IMR-90 (cell line): ENCODE measurements around the gene ADAM33. TPM values are rescaled to one million over a fixed set of nuclear protein-coding genes. Genes with fewer than 3 reads are reported as not detected.

Experiments
- ATAC-seq: fragments of 200-7000 bp; cut with Tn5 transposase; 2 replicates; pipeline ENCODE4 v1.9.1; 2020; ENCODE audit warnings: low read depth, mild to moderate bottlenecking, moderate library complexity
- BruUV-seq: library from RNA; stranded (reverse); fragments of 400-500 nt; replicated peaks from 2 replicates; lab custom pipeline; 2021; lab: Mats Ljungman, UMichigan
- CTCF ChIA-PET: fragments of 300-600 bp; formaldehyde crosslinking; extraction: SDS; loops from one replicate; lab custom pipeline; 2021; ENCODE audit warnings: antibody characterized with exemption; lab: Yijun Ruan, JAX
- POLR2A ChIA-PET: fragments of 300-600 bp; sonication (Branson Sonifier 250); formaldehyde crosslinking; loops from one replicate; lab custom pipeline; 2022; ENCODE audit warnings: antibody characterized with exemption; ENCODE audit not compliant: unreplicated experiment; lab: Charles Lee
- DNase-seq: peaks from one replicate; pipeline ENCODE4 v3.0.0; 2013
- H2AFZ ChIP-seq: replicated peaks from 2 replicates; pipeline ENCODE3; 2013; ENCODE audit warnings: low read length, mild to moderate bottlenecking; ENCODE audit not compliant: poor library complexity
- H2AK5ac ChIP-seq: 2 replicates; pipeline ENCODE4 v1.6.1; 2013; ENCODE audit warnings: low read depth, low read length, inconsistent platforms
- H2AK9ac ChIP-seq: replicated peaks from 2 replicates; pipeline ENCODE3; 2013; ENCODE audit warnings: mild to moderate bottlenecking, low read depth, low read length, moderate library complexity; ENCODE audit not compliant: poor library complexity
- H2BK120ac ChIP-seq: 2 replicates; pipeline ENCODE4 v1.6.1; 2013; ENCODE audit warnings: low read depth, low read length, inconsistent platforms
- H2BK15ac ChIP-seq: 3 replicates; pipeline ENCODE4 v1.6.1; 2013; ENCODE audit warnings: low read depth, low read length, inconsistent platforms
- H2BK20ac ChIP-seq: 2 replicates; pipeline ENCODE4 v1.6.1; 2013; ENCODE audit warnings: low read depth, mild to moderate bottlenecking, inconsistent platforms, low read length, moderate library complexity
- H2BK5ac ChIP-seq: 2 replicates; pipeline ENCODE4 v1.6.1; 2013; ENCODE audit warnings: mild to moderate bottlenecking, low read depth, low read length, inconsistent platforms; ENCODE audit not compliant: poor library complexity, severe bottlenecking
- H3K14ac ChIP-seq: replicated peaks from 2 replicates; pipeline ENCODE4 v1.6.1; 2013; ENCODE audit warnings: low read depth, low read length, inconsistent platforms
- H3K18ac ChIP-seq: 2 replicates; pipeline ENCODE4 v1.6.1; 2013; ENCODE audit warnings: low read depth, low read length, control low read depth
- H3K23ac ChIP-seq: 2 replicates; pipeline ENCODE4 v1.6.1; 2013; ENCODE audit warnings: low read depth, low read length, inconsistent platforms
- H3K27ac ChIP-seq: 2 replicates; pipeline ENCODE4 v1.5.1; 2013; ENCODE audit warnings: mild to moderate bottlenecking, control low read depth, low read length; ENCODE audit not compliant: insufficient read depth
- H3K27me3 ChIP-seq: 2 replicates; pipeline ENCODE4 v1.6.1; 2013; ENCODE audit warnings: low read length; ENCODE audit not compliant: control insufficient read depth, insufficient read depth
- H3K36me3 ChIP-seq: 2 replicates; pipeline ENCODE4 v1.6.1; 2013; ENCODE audit warnings: low read length, mixed read lengths; ENCODE audit not compliant: control insufficient read depth, insufficient read depth
- H3K4ac ChIP-seq: 2 replicates; pipeline ENCODE4 v1.6.1; 2013; ENCODE audit warnings: low read depth, low read length, inconsistent platforms
- H3K4me1 ChIP-seq: 2 replicates; pipeline ENCODE4 v1.6.1; 2013; ENCODE audit warnings: low read length, mixed read lengths; ENCODE audit not compliant: control insufficient read depth, insufficient read depth
- H3K4me2 ChIP-seq: 2 replicates; pipeline ENCODE4 v1.6.1; 2013; ENCODE audit warnings: low read depth, mild to moderate bottlenecking, control low read depth, low read length, moderate library complexity
- H3K4me3 ChIP-seq: 2 replicates; pipeline ENCODE4 v1.5.1; 2013; ENCODE audit warnings: low read depth, mild to moderate bottlenecking, control low read depth, low read length, moderate library complexity; ENCODE audit not compliant: insufficient read depth
- H3K56ac ChIP-seq: 2 replicates; pipeline ENCODE4 v1.6.1; 2013; ENCODE audit warnings: low read length, inconsistent platforms; ENCODE audit not compliant: insufficient read depth; ENCODE audit errors: extremely low read depth
- H3K79me1 ChIP-seq, 2 experiments: 2 replicates each; pipeline ENCODE4 v1.6.1; 2013; ENCODE audit warnings: low read length in 2 of 2, inconsistent platforms in 1 of 2, low read depth in 1 of 2
- H3K9ac ChIP-seq: 2 replicates; pipeline ENCODE4 v1.6.1; 2013; ENCODE audit warnings: low read depth, low read length, control low read depth
- H3K9me1 ChIP-seq: 2 replicates; pipeline ENCODE4 v1.6.1; 2013; ENCODE audit warnings: low read length, inconsistent platforms; ENCODE audit not compliant: insufficient read depth
- H3K9me3 ChIP-seq: 2 replicates; pipeline ENCODE4 v1.6.1; 2013; ENCODE audit warnings: low read length; ENCODE audit not compliant: control insufficient read depth, insufficient read depth
- H4K20me1 ChIP-seq: 2 replicates; pipeline ENCODE4 v1.6.1; 2013; ENCODE audit warnings: low read length, inconsistent platforms; ENCODE audit not compliant: insufficient read depth
- H4K5ac ChIP-seq: 2 replicates; pipeline ENCODE4 v1.6.1; 2013; ENCODE audit warnings: mild to moderate bottlenecking, low read depth, low read length, control low read depth
- H4K8ac ChIP-seq, 2 experiments: 2 replicates each; pipeline ENCODE4 v1.6.1; 2013; ENCODE audit warnings: low read depth in 2 of 2, low read length in 2 of 2, control low read depth in 1 of 2, inconsistent platforms in 1 of 2
- H4K91ac ChIP-seq: 2 replicates; pipeline ENCODE4 v1.6.1; 2013; ENCODE audit warnings: low read depth, low read length, inconsistent platforms; ENCODE audit not compliant: insufficient read depth
- CTCF ChIP-seq: conservative IDR thresholded peaks from 2 replicates; pipeline ENCODE4 v1.5.1; 2012; ENCODE audit warnings: mild to moderate bottlenecking, low read depth, low read length, improper control_type of control experiment
- NFE2L2 ChIP-seq: fragments of 150-350 bp; IDR thresholded peaks from 2 replicates; pipeline ENCODE4 v1.6.1; 2016; ENCODE audit warnings: low read depth, mild to moderate bottlenecking, low read length
- SMC3 ChIP-seq: fragments of 150-350 bp; IDR thresholded peaks from 2 replicates; pipeline ENCODE4 v1.6.1; 2016; ENCODE audit warnings: low read depth, mild to moderate bottlenecking, antibody characterized with exemption, low read length, moderate library complexity
- dilution Hi-C: fragments of 300-500 bp; cut with HindIII; formaldehyde crosslinking; loops from one replicate; pipeline ENCODE4 v1.14.3; 2018; ENCODE audit warnings: low sequenced_read_pairs; ENCODE audit not compliant: unreplicated experiment
- in situ Hi-C: fragments of 300-500 bp; cut with MboI; formaldehyde crosslinking; loops from 3 replicates; pipeline ENCODE4 v1.14.3; 2019; ENCODE audit warnings: low sequenced_read_pairs, inconsistent platforms, mixed read lengths
- intact Hi-C: fragments of 100-400 bp; cut with micrococcal nuclease; formaldehyde crosslinking; loops from 2 replicates; pipeline ENCODE4 v1.10.0; 2022
- polyA plus RNA-seq, 3 experiments: library from polyadenylated mRNA; depleted of rRNA; stranded (reverse); fragments of >200 nt; gene quantifications; 2 replicates each; pipeline ENCODE4 v1.2.3, GENCODE V29; 2012; ENCODE audit warnings: low replicate concordance in 1 of 3
- total RNA-seq: library from RNA; depleted of rRNA; stranded (reverse); fragments of >200 nt; gene quantifications from 2 replicates; pipeline ENCODE4 v1.2.3, GENCODE V29; 2012

The ADAM33 gene
- total and polyA plus RNA-seq, 2 of the 4 experiments (the other 2 are of a cell fraction): 0.18 to 1.7 TPM

- Histone ChIP-seq H3K4me3 (no peak overlapping the region), H3K18ac (no peak overlapping the region), H2AK9ac (no peak overlapping the region), H4K8ac (no peak overlapping the region), H3K4ac (no peak overlapping the region), H3K56ac (no peak overlapping the region), H2BK120ac (no peak overlapping the region), H3K9ac (no peak overlapping the region), H3K79me1 (no peaks in the 10 kb centered on the region), H2AFZ (no peak overlapping the region), H3K9me3 (no peaks in the 10 kb centered on the region), H2AK5ac (no peak overlapping the region), H4K20me1 (no peaks in the 10 kb centered on the region), H3K27ac (no peak overlapping the region), H3K4me1 (no peaks in the 10 kb centered on the region), H3K23ac (no peak overlapping the region), H4K91ac (no peak overlapping the region), H2BK15ac (no peak overlapping the region), H2BK5ac (no peak overlapping the region), H4K5ac (no peak overlapping the region), H3K14ac (no peak overlapping the region), H3K36me3 (peaks cover 19% of the 10 kb centered on the region), H3K27me3 (no peaks in the 10 kb centered on the region), H3K9me1 (peaks cover 7% of the 10 kb centered on the region; the same call in 1 of the 2 replicates), H3K4me2 (no peak overlapping the region), H2BK20ac (no peak overlapping the region)
- no peak for DNase-seq
- in situ Hi-C loops: no loop called here
- POLR2A ChIA-PET: no interaction called here
- no peak for ATAC-seq
- TF ChIP-seq CTCF: no peak
- TF ChIP-seq SMC3: no peak
- no peak for TF ChIP-seq NFE2L2
- intact Hi-C loops: no loop called here
- dilution Hi-C loops: no loop called here
- no TSS peak for BruUV-seq
- CTCF ChIA-PET: no interaction called here
These were observed 34.3 kb downstream of the ADAM33 start for GRCh38 chr20:3647473-3647872.
